ENCODE results near the gene PPM1L. TPM values are rescaled to one million over a fixed set of nuclear protein-coding genes. Genes with fewer than 3 reads are reported as not detected.

PPM1L gene
- total and polyA plus RNA-seq, 2 of the 13 experiments (the other 11 are each of a cell fraction or from before 2014, with no cell fraction given) = 0.22 to 1.4 TPM

DNA sequence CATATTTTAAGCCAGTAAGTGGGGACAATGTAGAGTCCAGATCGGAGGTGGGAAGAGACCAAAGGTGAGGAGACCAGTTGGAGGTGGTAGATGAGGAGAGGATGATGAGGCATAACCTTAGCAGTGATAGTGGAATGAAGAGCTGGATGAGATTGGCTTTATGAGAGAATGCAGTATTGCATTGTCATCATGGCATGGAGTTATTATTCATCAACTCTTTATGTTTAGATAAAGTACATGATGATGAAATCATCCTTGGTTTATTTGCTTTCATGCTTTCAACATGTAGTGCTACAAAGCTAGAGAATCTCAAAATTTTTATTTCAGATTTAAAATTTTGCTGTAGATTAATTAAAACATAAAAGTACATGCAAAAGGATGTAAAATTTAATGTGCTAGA lies 64.0 kb downstream of the PPM1L start:
- intact Hi-C loops (cut with micrococcal nuclease; ENCODE audit: unreplicated experiment) (no loop called here), in situ Hi-C loops (cut with HindIII; ENCODE audit: extremely low pct_ligation_motif_present, low pct_unique_long_range_greater_than_20kb) (no loop called here)
- ChIA-PET CTCF (ENCODE audit: low intra/inter-chr PET ratio, low total read pairs) (no interaction called here), POLR2A (no interaction called here)
- H4K20me1 ChIP-seq (ENCODE audit: insufficient read depth, low read length) = no peaks in the 10 kb centered on the region
- ATAC-seq (no peak), DNase-seq (ENCODE audit: low spot score) (no peak), FAIRE-seq (no peak)
- no peak overlapping the region for H2AFZ ChIP-seq (ENCODE audit: low read length)
- BruUV-seq (replicated peaks) = no TSS peak
- no peaks in the 10 kb centered on the region for H3K9me3 ChIP-seq (ENCODE audit: low read length)
- WGBS (ENCODE audit: low lambda C conversion rate) = 0% methylated on average over 1 of the region's 1 CpG
- no peaks in the 10 kb centered on the region for H3K36me3 ChIP-seq (replicated peaks in 1 of 2; ENCODE audit: control insufficient read depth in 1 of 2, insufficient read depth in 2 of 2, low read length in 2 of 2)
- TF ChIP-seq ATF7 (IDR thresholded peaks at IDR 0.05) (0 out of 2 replicates have a peak, but pooled peaks have one; percentile 30), ATF7 (CRISPR knock-in tag; IDR thresholded peaks at IDR 0.05) (no peak), ZMYM2 (CRISPR knock-in tag; IDR thresholded peaks at IDR 0.05) (no peak), ZNF460 (CRISPR knock-in tag; IDR thresholded peaks at IDR 0.05; ENCODE audit: borderline replicate concordance) (no peak), KLF16 (CRISPR knock-in tag; IDR thresholded peaks at IDR 0.05) (no peak), KAT2B (IDR thresholded peaks at IDR 0.05; ENCODE audit: borderline replicate concordance, low read depth, low read length) (no peak), ZFP36L1 (CRISPR knock-in tag; IDR thresholded peaks at IDR 0.05) (no peak), ELF3 (CRISPR knock-in tag; IDR thresholded peaks at IDR 0.05) (no peak)
- H3K27ac ChIP-seq (ENCODE audit: extremely low read length, insufficient read depth, low read length) = no peak overlapping the region
- H3K4me3 ChIP-seq (replicated peaks in 1 of 3; ENCODE audit: insufficient read depth in 1 of 3, low read depth in 2 of 3, low read length in 3 of 3) = no peak overlapping the region
- H3K79me2 ChIP-seq (ENCODE audit: insufficient read depth, low read length) = no peaks in the 10 kb centered on the region
- H3K4me2 ChIP-seq (ENCODE audit: low read depth, low read length) = no peak overlapping the region
- no peak overlapping the region for H3K9ac ChIP-seq (ENCODE audit: insufficient read depth, low read depth, low read length)
- H3K27me3 ChIP-seq (ENCODE audit: control insufficient read depth in 1 of 2, insufficient read depth in 2 of 2, low read length in 2 of 2) = no peaks in the 10 kb centered on the region
- H3K4me1 ChIP-seq (ENCODE audit: insufficient read depth, low read length) = no peaks in the 10 kb centered on the region

- Histone ChIP-seq H2AFZ (ENCODE audit: low read length) (no peak overlapping the region), H3K4me1 (ENCODE audit: insufficient read depth, low read length) (no peaks in the 10 kb centered on the region), H3K27ac (ENCODE audit: extremely low read length, insufficient read depth, low read length) (no peak overlapping the region), H3K9ac (ENCODE audit: insufficient read depth, low read depth, low read length) (no peak overlapping the region), H3K27me3 (ENCODE audit: control insufficient read depth in 1 of 2, insufficient read depth in 2 of 2, low read length in 2 of 2) (no peaks in the 10 kb centered on the region), H3K4me2 (ENCODE audit: low read depth, low read length) (no peak overlapping the region), H4K20me1 (ENCODE audit: insufficient read depth, low read length) (no peaks in the 10 kb centered on the region), H3K9me3 (ENCODE audit: low read length) (no peaks in the 10 kb centered on the region), H3K79me2 (ENCODE audit: insufficient read depth, low read length) (no peaks in the 10 kb centered on the region), H3K36me3 (replicated peaks in 1 of 2; ENCODE audit: control insufficient read depth in 1 of 2, insufficient read depth in 2 of 2, low read length in 2 of 2) (no peaks in the 10 kb centered on the region), H3K4me3 (replicated peaks in 1 of 3; ENCODE audit: insufficient read depth in 1 of 3, low read depth in 2 of 3, low read length in 3 of 3) (no peak overlapping the region)
- ATAC-seq (no peak), FAIRE-seq (no peak), DNase-seq (ENCODE audit: low spot score) (no peak)
- in situ Hi-C loops (cut with HindIII; ENCODE audit: extremely low pct_ligation_motif_present, low pct_unique_long_range_greater_than_20kb) (no loop called here), intact Hi-C loops (cut with micrococcal nuclease; ENCODE audit: unreplicated experiment) (no loop called here)
- TF ChIP-seq NR1H2 (CRISPR knock-in tag; IDR thresholded peaks at IDR 0.05; ENCODE audit: borderline replicate concordance, low read depth) (no peak), HOXA9 (CRISPR knock-in tag; IDR thresholded peaks at IDR 0.05; ENCODE audit: borderline replicate concordance) (no peak), ATF6 (CRISPR knock-in tag; conservative IDR thresholded peaks at IDR 0.05) (no peak), ZNF557 (CRISPR knock-in tag; IDR thresholded peaks at IDR 0.05) (no peak), HDAC6 (IDR thresholded peaks at IDR 0.05; ENCODE audit: low read depth, low read length) (no peak)
- ChIA-PET CTCF (ENCODE audit: low intra/inter-chr PET ratio, low total read pairs) (no interaction called here), POLR2A (no interaction called here)
- 94% methylated on average over 1 of the region's 1 CpG for WGBS (ENCODE audit: low lambda C conversion rate)
- BruUV-seq (replicated peaks) = no TSS peak
Measured at GRCh38 chr3:160820430-160820829, 64.4 kb downstream of the PPM1L start.

Measured in HepG2 (cell line).